Liver (tissue), 9 donors: ENCODE results near the gene PHGDH. TPM values are rescaled to one million over a fixed set of nuclear protein-coding genes. Genes with fewer than 3 reads are reported as not detected.

Experiments
- DNase-seq: peaks from one replicate; pipeline ENCODE4 v3.0.0-alpha.2; 2017; ENCODE audit warnings: low spot score
- H3K27ac ChIP-seq, 2 donors: one replicate each; pipeline ENCODE4 v1.7.0; 2013; ENCODE audit warnings: inconsistent platforms in 2 of 2, low read length in 2 of 2, control low read depth in 1 of 2, low read depth in 1 of 2, mild to moderate bottlenecking in 1 of 2
- H3K27me3 ChIP-seq, 4 donors: one replicate each; pipeline versions ENCODE4 v1.6.1 to v1.7.0; 2013; ENCODE audit warnings: low read length in 3 of 4, inconsistent platforms in 1 of 4, mild to moderate bottlenecking in 1 of 4, moderate library complexity in 1 of 4; ENCODE audit not compliant: control insufficient read depth in 4 of 4, insufficient read depth in 4 of 4
- H3K36me3 ChIP-seq, 4 donors: one replicate each; pipeline versions ENCODE4 v1.6.1 to v1.7.0; 2013; ENCODE audit warnings: low read length in 3 of 4, mild to moderate bottlenecking in 3 of 4, low read depth in 1 of 4, moderate library complexity in 1 of 4; ENCODE audit not compliant: control insufficient read depth in 4 of 4, insufficient read depth in 3 of 4
- H3K4me1 ChIP-seq, 4 donors: one replicate each; pipeline versions ENCODE4 v1.6.1 to v1.7.0; 2013; ENCODE audit warnings: low read length in 3 of 4, mild to moderate bottlenecking in 3 of 4, moderate library complexity in 1 of 4; ENCODE audit not compliant: control insufficient read depth in 4 of 4, insufficient read depth in 4 of 4
- H3K4me3 ChIP-seq, 3 donors: one replicate each; pipeline versions ENCODE4 v1.6.1 to v1.7.0; 2013; ENCODE audit warnings: low read length in 3 of 3, control low read depth in 1 of 3, low read depth in 1 of 3, mild to moderate bottlenecking in 1 of 3
- H3K9ac ChIP-seq, 2 donors: one replicate each; pipeline ENCODE4 v1.7.0; 2013; ENCODE audit warnings: low read length in 2 of 2, mild to moderate bottlenecking in 2 of 2, moderate library complexity in 2 of 2, control low read depth in 1 of 2, low read depth in 1 of 2
- H3K9me3 ChIP-seq, 4 donors: one replicate each; pipeline versions ENCODE4 v1.6.1 to v1.7.0; 2013; ENCODE audit warnings: low read length in 3 of 4; ENCODE audit not compliant: control insufficient read depth in 4 of 4
- ATF3 ChIP-seq: IDR thresholded peaks from 2 replicates; pipeline ENCODE4 v1.6.1; 2016; ENCODE audit warnings: antibody characterized with exemption
- CTCF ChIP-seq: fragments of 150-350 bp; IDR thresholded peaks from 2 replicates; pipeline ENCODE4 v1.5.1; 2017; ENCODE audit warnings: improper control_type of control experiment, low read depth, low read length; ENCODE audit not compliant: missing input control
- EGR1 ChIP-seq, 2 donors: IDR thresholded peaks; 2 replicates each; pipeline ENCODE4 v1.6.1; 2016 to 2018; ENCODE audit warnings: antibody characterized with exemption in 2 of 2, low read depth in 2 of 2
- FOXA1 ChIP-seq: IDR thresholded peaks from 2 replicates; pipeline ENCODE4 v1.6.1; 2016; ENCODE audit warnings: antibody characterized with exemption
- JUND ChIP-seq, 2 donors: IDR thresholded peaks; 2 replicates each; pipeline ENCODE4 v1.6.1; 2016; ENCODE audit warnings: antibody characterized with exemption in 2 of 2
- MAX ChIP-seq: IDR thresholded peaks from 2 replicates; pipeline ENCODE4 v1.6.1; 2016; ENCODE audit warnings: antibody characterized with exemption
- NR2F2 ChIP-seq: IDR thresholded peaks from 2 replicates; pipeline ENCODE4 v1.6.1; 2016; ENCODE audit warnings: antibody characterized with exemption
- RAD21 ChIP-seq, 2 donors: IDR thresholded peaks; 2 replicates each; pipeline ENCODE4 v1.6.1; 2016; ENCODE audit warnings: antibody characterized with exemption in 2 of 2, mild to moderate bottlenecking in 2 of 2
- REST ChIP-seq: IDR thresholded peaks from 2 replicates; pipeline ENCODE4 v1.6.1; 2016; ENCODE audit warnings: antibody characterized with exemption, mild to moderate bottlenecking
- RXRA ChIP-seq, 2 donors: IDR thresholded peaks; 2 replicates each; pipeline ENCODE4 v1.6.1; 2017 to 2018; ENCODE audit warnings: antibody characterized with exemption in 2 of 2, mild to moderate bottlenecking in 1 of 2
- SP1 ChIP-seq: IDR thresholded peaks from 2 replicates; pipeline ENCODE4 v1.6.1; 2018; ENCODE audit warnings: antibody characterized with exemption, mild to moderate bottlenecking
- TAF1 ChIP-seq: conservative IDR thresholded peaks from 2 replicates; pipeline ENCODE4 v1.6.1; 2016; ENCODE audit warnings: antibody characterized with exemption, mild to moderate bottlenecking
- YY1 ChIP-seq: IDR thresholded peaks from 2 replicates; pipeline ENCODE4 v1.6.1; 2016; ENCODE audit warnings: antibody characterized with exemption, mild to moderate bottlenecking
- ZBTB33 ChIP-seq: IDR thresholded peaks from 2 replicates; pipeline ENCODE4 v1.6.1; 2016; ENCODE audit warnings: antibody characterized with exemption
- WGBS: extraction: QIAGEN DNeasy Blood & Tissue Kit; methylation state at CpG from one replicate; pipeline ENCODE4 v1.1.7; 2013; 5-methylcytosine and 5-hydroxymethylcytosine counted together
- polyA plus RNA-seq, 2 donors: library from polyadenylated mRNA; stranded (reverse) in 1 of 2; unstranded in 1 of 2; fragments of 200-250 nt in 1 of 2; fragments of >200 nt in 1 of 2; fragmentation: Nextera tagmentation in 1 of 2; extraction: Ambion mirVana in 1 of 2; gene quantifications; one replicate each; pipeline versions ENCODE4 v1.2.1 to v1.2.3, GENCODE V29; 2013 to 2015
- total RNA-seq, 2 donors: library from RNA; depleted of rRNA; stranded (reverse); fragments of >200 nt; gene quantifications; one replicate each; pipeline ENCODE4 v1.2.3, GENCODE V29; 2014
- donor health status: healthy.
- donor health status: healthy.
- donor health status: healthy.
- donor health status: healthy.
- donor health status: healthy.

Gene PHGDH
- total and polyA plus RNA-seq, 4 donors = 48.0 to 178 (median 80.5) TPM

- TF ChIP-seq FOXA1 = no peak
- TF ChIP-seq TAF1 = no peak
Observed at GRCh38 chr1:119748040-119748439, 36.3 kb downstream of the PHGDH start (continued).

GRCh38 chr1:119752592-119752991 lies 40.9 kb downstream of the PHGDH start:
- no peak for DNase-seq
- no peaks in the 10 kb centered on the region for H3K27me3 ChIP-seq

GRCh38 chr1:119758584-119758983 lies 46.9 kb downstream of the PHGDH start:
- H3K4me1 ChIP-seq = peaks cover 0 to 30% (median 11%) of the 10 kb centered on the region in 4 donors
- no peaks in the 10 kb centered on the region for H3K9me3 ChIP-seq
- H3K36me3 ChIP-seq = peaks cover 8 to 77% (median 60%) of the 10 kb centered on the region in 4 donors
- H3K27ac ChIP-seq = no peak overlapping the region
- no peak for DNase-seq
- WGBS = 58% methylated on average over 3 of the region's 3 CpGs
- no peaks in the 10 kb centered on the region for H3K27me3 ChIP-seq
- H3K9ac ChIP-seq = no peak overlapping the region
- H3K4me3 ChIP-seq = no peak overlapping the region
- TF ChIP-seq TAF1 = no peak
- no peak for TF ChIP-seq ZBTB33
- no peak for TF ChIP-seq REST
- TF ChIP-seq NR2F2 = no peak
- no peak for TF ChIP-seq JUND (IDR thresholded peaks at IDR 0.05)
- TF ChIP-seq SP1 = no peak
- no peak for TF ChIP-seq CTCF
- TF ChIP-seq EGR1 (IDR thresholded peaks at IDR 0.05; ENCODE audit: low read depth in 2 of 2) = no peak
- no peak for TF ChIP-seq RXRA (IDR thresholded peaks at IDR 0.05)
- no peak for TF ChIP-seq RAD21 (IDR thresholded peaks at IDR 0.05)
- no peak for TF ChIP-seq FOXA1
- no peak for TF ChIP-seq MAX
- no peak for TF ChIP-seq YY1
- no peak for TF ChIP-seq ATF3

More at GRCh38 chr1:119752592-119752991, 40.9 kb downstream of the PHGDH start:
- TF ChIP-seq NR2F2 = no peak
- TF ChIP-seq REST = no peak
- TF ChIP-seq TAF1 = no peak
- no peak for TF ChIP-seq JUND (IDR thresholded peaks at IDR 0.05)
- H3K27ac ChIP-seq = no peak overlapping the region
- no peak overlapping the region for H3K9ac ChIP-seq
- peaks cover 12 to 83% (median 79%) of the 10 kb centered on the region in 4 donors for H3K36me3 ChIP-seq
- no peak overlapping the region for H3K4me3 ChIP-seq
- 84% methylated on average over 4 of the region's 4 CpGs for WGBS
- H3K9me3 ChIP-seq = no peaks in the 10 kb centered on the region
- H3K4me1 ChIP-seq = peaks cover 0 to 7% (median 1%) of the 10 kb centered on the region in 4 donors
